GM12874 (cell line): ENCODE measurements around the gene TVP23C.

Source experiments
- CTCF ChIP-seq: IDR thresholded peaks from 2 replicates; pipeline ENCODE4 v1.5.1; 2011; ENCODE audit warnings: low read depth, mild to moderate bottlenecking, control low read depth, low read length, moderate library complexity; ENCODE audit not compliant: insufficient read depth

Gene TVP23C

GRCh38 chr17:15510361-15510760 is 52.9 kb downstream of the TVP23C start:
- TF ChIP-seq CTCF, result no peak

- TF ChIP-seq CTCF, result no peak
These were observed 54.2 kb downstream of the TVP23C start for GRCh38 chr17:15509095-15509494.

- no peak for TF ChIP-seq CTCF
These were observed 54.8 kb downstream of the TVP23C start for GRCh38 chr17:15508466-15508865.

GRCh38 chr17:15507896-15508295 is 55.4 kb downstream of the TVP23C start:
- no peak for TF ChIP-seq CTCF

- no peak for TF ChIP-seq CTCF
These were observed 56.3 kb downstream of the TVP23C start for GRCh38 chr17:15507001-15507400.

- TF ChIP-seq CTCF, result no peak
These were observed 59.6 kb downstream of the TVP23C start for GRCh38 chr17:15503731-15504130.

- TF ChIP-seq CTCF, result peak; percentile 85
These were observed 60.7 kb downstream of the TVP23C start for GRCh38 chr17:15502369-15503112.
